NCI-H748 treated with DMSO at 0.1 percent for 48 hours (cell line): ENCODE data around the gene SNRNP25.
A peak's percentile ranks its signal among the peaks of the same experiment; 100 is the strongest.
"Not testable (repeated sequence)": the region's sequence is repeated elsewhere in the genome, so short reads cannot be mapped to it uniquely, and the experiment has no call there.

Experiments used
- DNase-seq: peaks from one replicate; lab custom pipeline; 2025; lab: John Stamatoyannopoulos, UW

SNRNP25 gene

GRCh38 chr16:53346-54236, at the start of gene SNRNP25, which contains the start of gene POLR3K:
Gene SNRNP25, plus strand, starts transcription at chr16:53828. Its CDS starts 189 bp downstream, at chr16:54017.
Gene POLR3K, minus strand, starts transcription at chr16:53608. Its CDS starts 22 bp downstream, at chr16:53586.
- peak; percentile 75 for DNase-seq

DNA sequence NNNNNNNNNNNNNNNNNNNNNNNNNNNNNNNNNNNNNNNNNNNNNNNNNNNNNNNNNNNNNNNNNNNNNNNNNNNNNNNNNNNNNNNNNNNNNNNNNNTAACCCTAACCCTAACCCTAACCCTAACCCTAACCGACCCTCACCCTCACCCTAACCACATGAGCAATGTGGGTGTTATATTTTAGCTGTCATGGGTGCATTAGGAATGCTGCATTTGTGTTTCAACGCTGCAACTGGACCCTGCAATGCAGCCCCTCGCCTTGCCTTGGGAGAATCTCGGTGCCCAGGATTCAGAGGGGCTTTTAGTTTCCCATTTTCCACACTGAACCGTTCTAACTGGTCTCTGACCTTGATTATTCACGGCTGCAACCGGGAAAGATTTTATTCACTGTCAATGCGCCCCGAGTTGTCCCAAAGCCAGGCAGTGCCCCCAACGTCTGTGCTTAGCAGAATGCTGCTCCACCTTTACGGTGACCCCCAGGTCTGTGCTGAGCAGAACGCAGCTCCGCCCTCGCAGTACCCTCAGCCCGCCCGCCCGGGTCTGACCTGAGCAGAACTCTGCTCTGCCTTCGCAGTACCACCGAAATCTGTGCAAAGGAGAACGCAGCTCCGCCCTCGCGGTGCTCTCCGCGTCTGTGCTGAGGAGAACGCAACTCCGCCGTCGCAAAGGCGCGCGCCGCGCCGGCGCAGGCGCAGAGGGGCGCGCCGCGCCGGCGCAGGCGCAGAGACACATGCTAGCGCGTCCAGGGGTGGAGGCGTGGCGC, 43.5 kb upstream of the SNRNP25 start:
- DNase-seq = no peak

GRCh38 chr16:10772-11171, 42.9 kb upstream of the SNRNP25 start:
- DNase-seq = peak; percentile 68

GRCh38 chr16:17062-17765, 36.4 kb upstream of the SNRNP25 start:
- not testable (repeated sequence) for DNase-seq

- not testable (repeated sequence) for DNase-seq
These were observed 32.7 kb upstream of the SNRNP25 start for GRCh38 chr16:20886-21285.

DNA sequence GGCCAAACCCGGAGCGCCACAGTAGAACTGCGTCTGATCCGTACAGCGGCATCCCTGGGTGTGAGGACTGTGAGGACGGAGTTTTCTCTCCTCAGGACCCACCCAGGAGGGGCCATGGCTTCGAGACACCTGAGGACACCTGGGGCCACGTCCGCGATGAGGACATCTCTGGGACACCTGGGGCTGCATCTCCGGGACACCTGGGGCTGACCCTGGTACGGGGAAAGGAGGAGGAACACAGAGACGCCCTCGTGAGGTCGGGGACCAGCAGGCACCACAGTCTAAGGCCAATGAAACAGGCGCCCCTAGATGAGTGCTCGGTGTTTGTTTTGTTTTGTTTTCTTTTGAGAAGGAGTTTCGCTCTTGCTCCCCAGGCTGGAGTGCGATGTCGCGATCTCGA, 29.5 kb upstream of the SNRNP25 start:
- not testable (repeated sequence) for DNase-seq

DNA sequence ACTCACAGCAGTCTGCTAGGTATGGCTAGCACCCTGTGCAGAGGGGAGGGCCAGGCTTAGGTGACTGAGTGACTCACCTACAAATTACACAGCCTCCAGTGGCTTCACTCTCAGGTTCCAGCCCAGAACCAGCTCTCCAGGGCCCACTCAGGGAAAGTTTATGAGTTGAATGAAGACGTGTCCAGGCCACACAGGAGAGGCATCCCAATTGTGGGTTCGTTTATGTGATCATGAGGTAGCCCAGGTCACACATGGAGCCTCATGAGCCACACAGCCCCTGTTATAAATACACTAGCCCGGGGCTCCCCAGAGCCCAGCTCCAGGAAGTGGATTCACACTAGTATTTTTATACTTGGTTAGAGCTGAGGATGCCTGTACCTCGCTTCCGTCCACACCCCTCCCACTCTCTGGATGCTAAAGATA, 27.7 kb upstream of the SNRNP25 start:
- DNase-seq = not testable (repeated sequence)

DNA sequence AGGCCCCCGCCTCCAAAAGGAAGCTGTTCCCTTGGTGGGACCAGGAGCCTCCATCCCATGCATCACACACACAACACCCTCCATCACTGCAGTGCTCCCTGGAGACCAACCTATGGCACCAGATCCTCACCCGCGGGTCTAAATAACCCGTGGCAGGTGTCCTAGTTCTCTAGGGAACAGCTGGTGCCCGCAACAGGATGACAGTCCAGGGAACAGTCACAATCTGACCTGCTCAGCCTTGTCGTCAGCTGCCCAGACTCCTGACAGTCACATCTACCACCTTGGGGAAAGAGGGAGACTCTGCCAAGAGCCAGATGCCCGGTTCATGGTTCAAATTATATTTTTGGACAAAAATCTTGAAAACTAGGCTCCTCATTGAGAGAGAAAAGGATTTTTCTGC, 23.0 kb upstream of the SNRNP25 start:
- not testable (repeated sequence) for DNase-seq

DNA sequence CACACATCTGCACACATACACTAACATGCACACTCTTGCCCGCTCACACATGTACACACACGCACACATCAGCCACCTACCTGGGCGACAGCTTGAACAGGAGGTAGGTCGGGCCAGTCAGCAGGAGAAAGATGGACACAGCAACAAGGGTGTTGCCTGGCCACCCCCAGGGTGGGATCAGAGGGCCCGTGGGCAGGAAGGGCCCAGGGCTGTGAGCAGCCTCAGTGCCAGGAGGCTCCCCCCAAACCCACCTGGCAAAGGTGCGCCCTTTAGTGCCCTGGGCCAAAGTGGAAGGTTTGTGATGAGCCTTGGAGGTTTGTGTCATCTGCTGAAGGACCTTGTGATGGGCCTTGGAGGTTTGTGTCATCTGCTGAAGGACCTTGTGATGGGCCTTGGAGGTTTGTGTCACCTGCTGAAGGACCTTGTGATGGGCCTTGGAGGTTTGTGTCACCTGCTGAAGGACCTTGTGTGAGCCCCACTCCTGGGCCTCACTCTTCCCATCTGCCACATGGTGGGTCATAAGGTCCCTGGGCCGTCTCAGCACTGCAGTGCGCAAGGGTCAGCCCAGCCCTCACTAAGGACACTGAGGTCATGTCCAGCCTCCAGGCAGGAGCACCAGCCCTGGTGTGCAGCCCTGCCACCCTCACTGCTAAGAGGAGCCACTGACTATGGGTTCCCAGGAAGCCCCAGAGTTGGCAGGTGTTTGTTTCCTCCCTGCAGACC, 20.3 kb upstream of the SNRNP25 start:
- DNase-seq = not testable (repeated sequence)

DNA sequence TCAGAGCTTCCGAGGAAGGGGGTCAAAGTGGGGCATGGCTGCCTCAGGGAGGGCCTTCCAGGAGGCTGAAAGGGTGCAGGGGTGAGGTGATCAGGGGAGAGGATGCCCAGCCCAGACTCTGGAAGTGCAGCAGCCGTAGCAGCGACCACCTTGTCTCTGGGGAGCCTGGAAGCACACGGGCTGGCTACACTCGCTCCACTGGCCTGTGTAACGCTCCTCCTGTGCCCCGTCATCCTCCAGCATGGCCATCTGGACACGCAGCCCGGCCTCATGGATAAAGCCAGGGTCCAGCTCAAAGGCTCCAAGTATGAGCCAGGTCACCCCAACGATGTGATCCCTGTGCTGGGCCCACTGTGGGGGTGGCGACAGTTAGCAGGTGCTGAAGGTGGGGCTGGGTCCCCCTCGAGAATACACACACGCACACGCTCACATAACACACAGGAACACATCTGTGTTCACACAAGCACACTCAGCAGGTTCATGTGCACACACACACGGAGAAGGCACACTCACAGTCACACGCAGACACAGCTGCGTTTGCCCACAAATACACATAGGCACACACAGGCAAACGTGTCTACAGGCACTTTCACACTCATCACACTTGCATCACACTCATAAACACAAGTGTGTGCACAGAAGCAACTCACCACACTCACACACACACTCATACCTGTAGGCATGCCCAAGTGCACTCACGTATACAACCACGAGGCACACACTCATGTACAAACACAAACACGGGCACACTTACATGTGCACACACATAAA, 19.6 kb upstream of the SNRNP25 start:
- DNase-seq = no peak

- DNase-seq = no peak
These were observed 19.0 kb upstream of the SNRNP25 start for GRCh38 chr16:34648-34987.

- no peak for DNase-seq
These were observed 18.5 kb upstream of the SNRNP25 start for GRCh38 chr16:35011-35677.

DNA sequence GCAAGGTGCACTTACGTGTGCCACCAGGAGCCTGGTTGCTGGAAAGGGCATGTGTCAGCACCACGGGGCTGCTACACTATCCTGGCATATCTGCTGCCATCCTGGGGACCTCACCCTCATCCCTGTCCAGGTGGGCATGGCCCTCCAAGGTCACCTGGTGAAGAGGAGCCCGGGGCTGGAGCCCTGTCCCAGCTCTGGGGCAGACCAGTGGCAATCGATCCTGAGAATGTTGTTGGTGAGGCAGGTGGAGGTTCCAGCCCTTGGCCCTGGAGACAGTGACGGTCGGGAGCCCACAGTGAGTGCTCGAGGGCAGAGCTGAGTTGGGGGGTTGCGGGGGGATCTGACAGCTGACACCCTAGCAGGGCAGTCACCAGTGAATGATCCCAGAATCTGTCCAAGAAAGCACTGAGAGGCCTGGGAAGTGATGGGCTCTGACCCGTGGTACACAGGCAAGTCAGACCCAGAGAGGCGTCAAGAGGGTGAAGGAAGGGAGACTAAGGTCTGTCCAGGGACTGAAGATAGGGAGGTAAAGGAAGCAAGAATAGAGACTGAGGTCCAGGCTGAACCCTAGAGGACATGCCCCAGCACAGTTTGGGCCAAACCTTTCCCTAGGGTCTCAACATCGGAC, 17.8 kb upstream of the SNRNP25 start:
- DNase-seq = no peak

DNA sequence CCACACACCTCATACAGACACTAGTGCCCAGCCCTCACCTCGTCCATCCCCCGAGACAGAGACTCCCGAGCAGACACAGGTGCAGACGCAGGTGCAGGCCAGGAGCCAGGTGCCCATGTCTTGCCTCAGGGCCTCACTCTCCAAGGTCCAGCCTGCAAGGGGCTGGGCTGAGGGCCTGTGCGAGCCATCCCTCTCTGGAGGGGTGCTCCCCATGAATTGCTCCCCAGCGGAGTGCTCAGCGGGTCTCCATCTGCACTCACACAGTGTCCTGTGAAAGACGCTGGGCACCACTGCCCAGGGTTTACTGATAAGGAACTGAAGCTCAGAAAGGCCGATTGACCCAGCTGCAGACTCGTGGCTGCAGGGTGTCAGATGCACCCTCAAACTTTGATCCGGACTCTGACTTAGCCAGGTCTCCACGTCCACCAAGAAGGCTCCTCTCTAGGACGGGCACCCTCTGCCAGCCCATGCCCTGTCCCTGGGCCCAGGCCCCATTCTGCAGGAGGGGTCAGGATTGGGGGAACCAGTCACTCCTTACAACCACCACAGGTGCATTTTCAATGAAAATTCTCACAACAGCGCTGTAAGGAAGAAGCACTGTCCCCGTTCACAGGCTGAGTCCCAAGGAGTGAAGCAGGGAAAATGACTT, 17.2 kb upstream of the SNRNP25 start:
- DNase-seq = no peak

DNA sequence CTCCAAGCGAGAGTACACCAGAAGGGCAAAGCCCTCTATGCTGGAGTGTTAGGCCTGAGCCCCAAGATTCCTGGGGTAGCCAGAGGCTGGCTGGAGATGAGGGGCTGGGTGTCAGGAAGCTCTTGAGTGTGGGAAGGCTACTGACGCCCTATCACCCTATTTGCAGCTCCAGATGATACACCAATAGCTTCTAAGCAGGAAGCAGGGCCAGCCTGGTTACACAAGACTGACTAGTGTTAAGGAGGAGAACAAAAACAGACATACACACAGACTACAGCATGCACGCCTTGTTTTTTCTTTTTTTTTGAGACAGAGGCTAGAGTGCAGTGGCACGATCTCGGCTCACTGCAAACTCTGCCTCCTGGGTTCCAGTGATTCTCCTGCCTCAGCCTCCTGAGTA, 16.1 kb upstream of the SNRNP25 start:
- DNase-seq = no peak

DNA sequence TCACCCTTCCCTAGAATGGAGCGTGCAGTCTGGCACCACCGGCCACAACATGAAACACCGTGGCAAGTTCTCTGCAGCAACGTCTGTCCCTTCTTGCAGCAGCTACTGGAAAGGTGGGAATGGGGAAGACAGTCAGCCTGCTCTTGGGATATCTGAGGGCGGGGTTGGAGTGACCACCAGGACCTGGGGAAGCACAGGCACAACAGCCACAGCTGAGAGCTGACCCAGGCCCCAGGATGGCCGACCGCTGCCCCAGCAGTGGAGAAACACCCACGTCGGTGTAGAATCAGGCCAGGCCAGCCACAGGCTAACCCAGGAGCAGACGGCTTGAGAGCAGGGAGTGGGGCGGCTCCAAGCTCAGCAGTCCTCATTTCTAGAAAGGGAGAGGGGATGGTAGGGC, 15.4 kb upstream of the SNRNP25 start:
- DNase-seq = not testable (repeated sequence)

- no peak for DNase-seq
These were observed 14.4 kb upstream of the SNRNP25 start for GRCh38 chr16:38941-39892.

DNA sequence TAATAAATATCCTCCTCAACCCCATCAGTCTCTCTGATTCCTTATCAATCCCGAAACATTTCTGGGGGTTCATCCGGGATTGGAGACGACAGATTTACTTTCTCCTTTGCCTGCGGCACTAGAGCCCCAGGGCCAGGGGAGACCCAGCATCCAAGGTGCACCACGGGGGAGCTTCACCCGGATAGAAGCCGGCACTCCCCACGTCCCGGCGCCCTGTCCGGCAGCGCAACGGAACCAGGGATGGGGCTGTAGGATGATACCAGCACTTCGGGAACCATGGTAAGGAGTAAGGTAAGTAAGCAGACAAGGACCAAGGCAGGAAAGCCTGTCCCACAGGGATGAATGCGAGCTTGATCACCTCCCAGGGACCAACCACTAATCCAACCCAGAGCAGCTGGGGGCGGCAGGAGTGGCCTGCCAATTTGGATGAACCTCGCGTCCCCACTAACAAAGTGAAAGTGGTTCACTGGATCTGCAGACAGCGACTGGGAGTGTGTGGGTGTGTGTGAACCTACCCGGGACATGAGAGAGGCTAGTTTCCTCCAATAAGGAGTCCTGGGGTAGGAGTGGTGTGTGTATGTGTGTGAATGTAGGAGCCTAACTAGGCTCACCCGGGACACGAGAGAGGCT, 12.1 kb upstream of the SNRNP25 start:
- DNase-seq = no peak
